Transverse colon (tissue), 4 donors: ENCODE measurements around the gene DLG5. TPM values are rescaled to one million over a fixed set of nuclear protein-coding genes. Genes with fewer than 3 reads are reported as not detected.

Source experiments
- DNase-seq: peaks from one replicate; pipeline ENCODE4 v3.0.0-alpha.2; 2019
- H3K27ac ChIP-seq, 4 donors: fragments of 200-600 bp; sonication (generic); 2 replicates each; pipeline ENCODE4 v1.5.1; 2016 to 2018; ENCODE audit warnings: inconsistent platforms in 4 of 4
- H3K27me3 ChIP-seq: fragments of 200-600 bp; sonication (generic); 2 replicates; pipeline ENCODE4 v1.5.1; 2017; ENCODE audit warnings: inconsistent platforms
- H3K36me3 ChIP-seq, 4 donors: fragments of 200-600 bp; sonication (generic); 2 replicates each; pipeline ENCODE4 v1.5.1; 2017 to 2019; ENCODE audit warnings: inconsistent platforms in 4 of 4
- H3K4me1 ChIP-seq, 4 donors: fragments of 200-600 bp; sonication (generic); 2 replicates each; pipeline ENCODE4 v1.5.1; 2017 to 2020; ENCODE audit warnings: inconsistent platforms in 4 of 4
- H3K4me3 ChIP-seq, 4 donors: fragments of 200-600 bp; sonication (generic); 1 replicate in 1 of 4; 2 replicates in 3 of 4; pipeline versions ENCODE4 v1.5.1 to v1.6.1; 2017 to 2019; ENCODE audit warnings: inconsistent platforms in 4 of 4
- H3K9me3 ChIP-seq, 2 donors: fragments of 200-600 bp; sonication (generic); 2 replicates each; pipeline ENCODE4 v1.5.1; 2017 to 2019; ENCODE audit warnings: inconsistent platforms in 2 of 2
- EP300 ChIP-seq: sonication (generic); formaldehyde crosslinking; IDR thresholded peaks from one replicate; pipeline ENCODE4 v1.6.1; 2017; ENCODE audit warnings: antibody characterized with exemption, low read depth
- POLR2A ChIP-seq: fragments of 450-650 bp; IDR thresholded peaks from one replicate; pipeline ENCODE4 v1.6.1; 2016; ENCODE audit warnings: antibody characterized with exemption, mild to moderate bottlenecking, moderate library complexity
- POLR2AphosphoS5 ChIP-seq, 3 donors: sonication (generic); formaldehyde crosslinking; IDR thresholded peaks; one replicate each; pipeline ENCODE4 v1.6.1; 2016; ENCODE audit warnings: antibody characterized with exemption in 3 of 3
- WGBS, 2 donors: methylation state at CpG; one replicate each; pipeline ENCODE4 v1.1.5; 2018; ENCODE audit warnings: low coverage in 1 of 2; 5-methylcytosine and 5-hydroxymethylcytosine counted together
- in situ Hi-C, 4 donors: fragments of 200-750 bp; cut with MboI; loops; one replicate each; pipeline versions ENCODE4 v1.15.0 to v1.15.1; 2017; ENCODE audit warnings: low sequenced_read_pairs in 3 of 4, low pct_ligation_motif_present in 1 of 4, low pct_unique_long_range_greater_than_20kb in 1 of 4
- intact Hi-C: fragments of 100-400 bp; cut with DNase I; formaldehyde crosslinking; loops from one replicate; pipeline ENCODE4 v1.15.1; 2023; ENCODE audit warnings: low total_unique reads
- total RNA-seq, 4 donors: library from RNA; depleted of rRNA; stranded (reverse); fragments of >200 nt; gene quantifications; one replicate each; pipeline ENCODE4 v1.1.0, GENCODE V29; 2016
- TF ChIP-seq, protein P1 (sequence below), 5 experiments: fragments of 200-600 bp in 3 of 5; fragments of 450-650 bp in 2 of 5; sonication (generic) in 3 of 5; IDR thresholded peaks; 1 replicate in 2 of 5; 2 replicates in 3 of 5; pipeline ENCODE4 v1.5.1; 2016 to 2017; ENCODE audit warnings: antibody characterized with exemption in 5 of 5, inconsistent platforms in 3 of 5, mild to moderate bottlenecking in 2 of 5, moderate library complexity in 1 of 5

Gene DLG5
- total RNA-seq, 4 donors from 2014 or later, result 31.4 to 90.1 (median 44.6) TPM

DNA sequence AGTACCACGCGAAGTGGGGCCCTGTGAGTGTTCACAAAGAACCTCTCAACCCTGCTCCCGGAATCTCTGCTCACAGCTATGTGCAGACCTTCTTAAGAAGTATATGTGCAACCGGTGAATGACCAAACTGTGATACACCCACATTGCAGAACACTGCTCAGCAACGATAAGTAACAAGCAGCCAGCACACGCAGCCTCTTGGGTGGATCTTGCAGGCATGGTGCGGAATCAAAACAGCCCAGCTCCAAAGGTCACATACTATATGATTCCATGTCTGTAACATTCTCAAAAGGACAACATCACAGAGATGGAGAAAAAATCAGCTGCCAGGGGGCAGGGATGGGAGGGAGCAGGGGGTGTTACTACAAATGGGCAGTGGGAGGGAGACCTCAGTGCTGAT is 101.6 kb downstream of the DLG5 start:
- H3K36me3 ChIP-seq, result peaks cover 0 to 13% (median 6%) of the 10 kb centered on the region in 4 donors
- intact Hi-C loops, result no loop called here
- H3K9me3 ChIP-seq, result no peaks in the 10 kb centered on the region
- H3K27me3 ChIP-seq, result no peaks in the 10 kb centered on the region
- no peak overlapping the region for H3K4me3 ChIP-seq
- H3K27ac ChIP-seq, result no peak overlapping the region
- TF ChIP-seq POLR2A, result no peak
- TF ChIP-seq POLR2AphosphoS5 (IDR thresholded peaks at IDR 0.05), result no peak
- no peak for TF ChIP-seq EP300
- TF ChIP-seq, protein P1, sequence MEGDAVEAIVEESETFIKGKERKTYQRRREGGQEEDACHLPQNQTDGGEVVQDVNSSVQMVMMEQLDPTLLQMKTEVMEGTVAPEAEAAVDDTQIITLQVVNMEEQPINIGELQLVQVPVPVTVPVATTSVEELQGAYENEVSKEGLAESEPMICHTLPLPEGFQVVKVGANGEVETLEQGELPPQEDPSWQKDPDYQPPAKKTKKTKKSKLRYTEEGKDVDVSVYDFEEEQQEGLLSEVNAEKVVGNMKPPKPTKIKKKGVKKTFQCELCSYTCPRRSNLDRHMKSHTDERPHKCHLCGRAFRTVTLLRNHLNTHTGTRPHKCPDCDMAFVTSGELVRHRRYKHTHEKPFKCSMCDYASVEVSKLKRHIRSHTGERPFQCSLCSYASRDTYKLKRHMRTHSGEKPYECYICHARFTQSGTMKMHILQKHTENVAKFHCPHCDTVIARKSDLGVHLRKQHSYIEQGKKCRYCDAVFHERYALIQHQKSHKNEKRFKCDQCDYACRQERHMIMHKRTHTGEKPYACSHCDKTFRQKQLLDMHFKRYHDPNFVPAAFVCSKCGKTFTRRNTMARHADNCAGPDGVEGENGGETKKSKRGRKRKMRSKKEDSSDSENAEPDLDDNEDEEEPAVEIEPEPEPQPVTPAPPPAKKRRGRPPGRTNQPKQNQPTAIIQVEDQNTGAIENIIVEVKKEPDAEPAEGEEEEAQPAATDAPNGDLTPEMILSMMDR (IDR thresholded peaks at IDR 0.05), result no peak
- in situ Hi-C loops, result loop anchor here in 2 of 4 donors (25.0 kb wide), 2 partner anchors 162 to 187 kb away; no protein-coding TSS in a partner anchor
- H3K4me1 ChIP-seq, result no peaks in the 10 kb centered on the region
- no peak for DNase-seq
- 79% methylated on average over 7 of the region's 7 CpGs; no CpG with 5 or more reads in 1 of the 2 donors for WGBS, 2 donors

DNA sequence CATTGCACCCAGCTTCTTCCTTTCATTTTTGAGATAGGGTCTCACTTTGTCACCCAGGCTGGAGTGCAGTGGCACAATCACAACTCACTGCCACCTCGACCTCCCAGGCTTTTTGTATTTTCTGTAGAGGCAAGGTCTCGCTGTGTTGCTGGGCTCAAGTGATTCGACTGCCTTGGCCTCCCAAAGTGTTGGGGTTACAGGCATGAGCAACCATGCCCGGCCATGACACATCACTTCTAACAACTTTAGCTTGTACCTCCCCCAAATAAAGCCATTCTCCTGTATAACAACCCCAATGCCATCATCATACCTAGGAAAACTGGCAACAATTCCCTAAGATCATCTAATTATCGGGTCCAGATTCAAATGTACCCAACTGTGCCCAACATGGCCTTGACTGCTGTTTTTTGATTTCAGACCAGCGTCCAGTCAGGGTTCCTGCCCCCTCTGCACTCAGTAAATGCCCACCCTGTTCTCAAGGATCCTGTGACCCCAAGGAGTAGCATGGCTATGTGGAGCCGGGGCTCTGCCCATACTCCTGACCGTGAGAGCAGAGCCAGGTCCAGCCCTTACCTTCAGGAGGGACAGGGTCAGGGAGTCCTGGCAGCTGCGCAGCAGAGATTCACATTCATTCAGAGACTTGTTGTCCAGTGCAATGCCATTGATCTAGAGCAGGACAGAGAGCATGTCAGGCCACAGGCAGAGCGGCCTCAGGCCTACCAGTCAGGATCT is 102.6 kb downstream of the DLG5 start:
- TF ChIP-seq POLR2AphosphoS5 (IDR thresholded peaks at IDR 0.05), result no peak
- TF ChIP-seq POLR2A, result no peak
- TF ChIP-seq, protein P1 (IDR thresholded peaks at IDR 0.05), result no peak
- no peak for TF ChIP-seq EP300
- Histone ChIP-seq H3K27me3 (no peaks in the 10 kb centered on the region), H3K4me3 (no peak overlapping the region), H3K9me3 (no peaks in the 10 kb centered on the region), H3K27ac (no peak overlapping the region), H3K36me3 (peaks cover 0 to 23% (median 6%) of the 10 kb centered on the region in 4 donors), H3K4me1 (no peaks in the 10 kb centered on the region)
- in situ Hi-C loops (no loop called here), intact Hi-C loops (no loop called here)
- WGBS, 2 donors, result 88% methylated on average over 10 of the region's 10 CpGs; no CpG with 5 or more reads in 1 of the 2 donors
- DNase-seq, result no peak

DNA sequence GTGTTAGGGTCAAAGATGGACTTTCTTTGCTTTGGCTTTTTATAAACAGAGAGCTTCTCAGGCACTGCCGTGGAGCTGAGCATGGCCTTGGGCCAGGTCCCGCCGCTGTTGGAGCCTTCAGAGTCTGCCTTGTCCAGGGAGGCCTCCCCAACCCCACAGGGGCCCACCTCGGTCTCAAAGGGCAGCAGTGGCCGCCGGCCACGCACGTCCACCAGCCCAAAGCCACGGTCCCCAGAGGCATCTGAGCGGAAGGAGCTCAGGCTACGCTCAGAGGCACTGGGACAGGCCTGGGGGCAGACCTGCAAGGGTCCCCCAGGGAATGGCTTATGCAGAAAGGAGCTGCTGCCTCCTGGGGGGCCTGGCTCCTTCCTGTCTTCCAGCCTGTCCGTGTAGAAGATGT is 105.0 kb downstream of the DLG5 start:
- no peaks in the 10 kb centered on the region for H3K27me3 ChIP-seq
- intact Hi-C loops (no loop called here), in situ Hi-C loops (no loop called here)
- no peak overlapping the region for H3K27ac ChIP-seq
- no peak for DNase-seq
- no peak overlapping the region for H3K4me3 ChIP-seq
- 59% methylated on average over 6 of the region's 12 CpGs; no CpG with 5 or more reads in 1 of the 2 donors for WGBS, 2 donors
- no peaks in the 10 kb centered on the region for H3K4me1 ChIP-seq
- peaks cover 0 to 39% (median 16%) of the 10 kb centered on the region in 4 donors for H3K36me3 ChIP-seq
- H3K9me3 ChIP-seq, result no peaks in the 10 kb centered on the region
- TF ChIP-seq, protein P1 (IDR thresholded peaks at IDR 0.05), result no peak

DNA sequence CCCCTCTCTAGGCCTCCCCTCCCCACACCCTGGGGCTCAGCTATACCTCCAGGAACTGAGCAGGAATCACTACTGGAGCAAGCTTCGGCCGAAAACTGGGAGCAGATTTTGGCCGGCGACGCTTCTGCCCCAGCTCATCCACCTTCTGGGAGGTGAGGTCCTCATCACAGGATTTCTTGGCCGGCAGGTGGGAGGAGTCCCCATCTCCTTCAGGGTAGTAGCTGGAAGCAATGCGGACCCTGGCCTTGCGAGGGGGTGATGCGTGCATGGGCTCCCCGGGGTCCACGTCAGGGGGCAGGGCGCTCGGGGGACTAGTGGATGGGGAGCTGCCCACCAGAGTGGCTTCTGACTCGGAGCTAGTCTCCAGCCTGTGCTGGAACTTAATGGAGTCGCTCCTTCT is 105.5 kb downstream of the DLG5 start:
- Histone ChIP-seq H3K4me3 (no peak overlapping the region), H3K36me3 (peaks cover 0 to 39% (median 16%) of the 10 kb centered on the region in 4 donors), H3K27ac (no peak overlapping the region), H3K9me3 (no peaks in the 10 kb centered on the region), H3K27me3 (no peaks in the 10 kb centered on the region), H3K4me1 (no peaks in the 10 kb centered on the region)
- WGBS, 2 donors, result 95% methylated on average over 15 of the region's 15 CpGs; no CpG with 5 or more reads in 1 of the 2 donors
- DNase-seq, result no peak
- TF ChIP-seq POLR2AphosphoS5 (IDR thresholded peaks at IDR 0.05) (no peak), POLR2A (no peak), EP300 (no peak)
- TF ChIP-seq, protein P1 (IDR thresholded peaks at IDR 0.05), result no peak
- in situ Hi-C loops (no loop called here), intact Hi-C loops (no loop called here)
